22Rv1 (cell line): ENCODE data around the gene RPAP2.

Experiments
- ZFX ChIP-seq: fragments of 450-650 bp; IDR thresholded peaks from 2 replicates; pipeline ENCODE4 v1.6.1; 2017; ENCODE audit warnings: antibody characterized with exemption, borderline replicate concordance
- TF ChIP-seq, protein P1 (sequence below): fragments of 450-650 bp; IDR thresholded peaks from 2 replicates; pipeline ENCODE4 v1.5.1; 2017; ENCODE audit warnings: mild to moderate bottlenecking

DNA sequence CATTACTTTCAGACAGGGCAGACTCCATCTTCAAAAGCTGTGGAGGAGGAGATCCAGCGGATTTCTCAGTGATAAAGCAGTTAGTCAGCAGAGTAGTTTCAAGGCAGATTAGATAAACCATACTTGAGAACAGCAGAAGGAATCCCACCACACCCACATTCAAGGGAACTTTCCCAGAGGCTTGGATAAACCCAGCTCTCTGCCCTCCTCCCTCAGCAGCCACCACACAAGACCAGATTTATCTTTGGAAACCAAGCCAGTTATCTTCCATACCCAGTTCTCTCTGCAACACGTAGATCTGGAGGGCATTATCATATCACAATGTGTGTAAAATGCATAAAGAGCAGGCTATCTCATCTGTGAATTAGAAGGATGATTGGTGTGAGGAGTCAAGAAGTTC lies 147.7 kb downstream of the RPAP2 start:
- TF ChIP-seq, protein P1, sequence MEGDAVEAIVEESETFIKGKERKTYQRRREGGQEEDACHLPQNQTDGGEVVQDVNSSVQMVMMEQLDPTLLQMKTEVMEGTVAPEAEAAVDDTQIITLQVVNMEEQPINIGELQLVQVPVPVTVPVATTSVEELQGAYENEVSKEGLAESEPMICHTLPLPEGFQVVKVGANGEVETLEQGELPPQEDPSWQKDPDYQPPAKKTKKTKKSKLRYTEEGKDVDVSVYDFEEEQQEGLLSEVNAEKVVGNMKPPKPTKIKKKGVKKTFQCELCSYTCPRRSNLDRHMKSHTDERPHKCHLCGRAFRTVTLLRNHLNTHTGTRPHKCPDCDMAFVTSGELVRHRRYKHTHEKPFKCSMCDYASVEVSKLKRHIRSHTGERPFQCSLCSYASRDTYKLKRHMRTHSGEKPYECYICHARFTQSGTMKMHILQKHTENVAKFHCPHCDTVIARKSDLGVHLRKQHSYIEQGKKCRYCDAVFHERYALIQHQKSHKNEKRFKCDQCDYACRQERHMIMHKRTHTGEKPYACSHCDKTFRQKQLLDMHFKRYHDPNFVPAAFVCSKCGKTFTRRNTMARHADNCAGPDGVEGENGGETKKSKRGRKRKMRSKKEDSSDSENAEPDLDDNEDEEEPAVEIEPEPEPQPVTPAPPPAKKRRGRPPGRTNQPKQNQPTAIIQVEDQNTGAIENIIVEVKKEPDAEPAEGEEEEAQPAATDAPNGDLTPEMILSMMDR, result no peak
- no peak for TF ChIP-seq ZFX
